Measurements from ENCODE around the gene OSBPL6. TPM values are rescaled to one million over a fixed set of nuclear protein-coding genes. Genes with fewer than 3 reads are reported as not detected.
A peak's percentile ranks its signal among the peaks of the same experiment; 100 is the strongest.

OSBPL6 gene
- total and polyA plus RNA-seq, 9 of the 15 experiments (the other 6 are each of a cell fraction or from before 2014, with no cell fraction given), result 3.4 to 12.7 (median 9.3) TPM

DNA sequence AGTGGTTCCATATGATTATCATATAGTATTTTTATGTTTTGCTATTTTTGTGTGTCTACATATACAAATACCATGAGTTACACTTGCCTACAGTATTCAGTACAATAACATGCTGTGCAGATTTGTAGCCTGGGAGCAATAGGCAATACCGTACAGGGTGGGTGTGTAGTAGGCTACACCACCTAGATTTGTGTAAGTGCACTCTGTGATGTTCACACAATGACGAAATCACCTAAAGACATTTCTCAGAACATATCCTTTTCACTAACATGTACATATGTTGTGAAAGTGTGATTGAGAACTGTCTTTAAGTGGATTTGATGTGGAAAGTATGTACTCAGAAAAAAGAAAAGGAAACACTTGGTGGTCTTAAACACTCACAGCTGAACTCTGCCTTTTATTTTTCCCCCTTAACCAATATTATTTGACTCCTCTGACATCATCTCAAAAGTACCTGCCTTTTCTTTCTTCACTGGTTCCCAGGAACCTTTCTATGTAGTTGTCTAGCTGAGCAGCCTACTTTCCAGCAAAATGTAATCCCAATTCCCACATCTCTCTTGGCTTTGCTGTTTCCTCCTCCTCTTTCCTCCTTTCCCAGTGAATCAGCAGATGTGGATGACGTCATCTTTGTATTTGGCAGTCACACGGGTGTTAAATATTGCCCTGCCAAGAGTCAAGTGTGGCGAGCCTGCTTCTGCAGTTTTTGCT is 47.7 kb downstream of the OSBPL6 start (continued):
- TF ChIP-seq RFX7 (CRISPR knock-in tag; IDR thresholded peaks at IDR 0.05) (no peak), ZNF717 (CRISPR knock-in tag; IDR thresholded peaks at IDR 0.05) (no peak), CREBBP (IDR thresholded peaks at IDR 0.05; ENCODE audit: low read depth, low read length) (no peak), NCOR1 (IDR thresholded peaks at IDR 0.05) (no peak), POLR2G (IDR thresholded peaks at IDR 0.05; ENCODE audit: low read depth, low read length) (no peak), ZNF165 (CRISPR knock-in tag; IDR thresholded peaks at IDR 0.05; ENCODE audit: borderline replicate concordance) (no peak), EGR1 (conservative IDR thresholded peaks at IDR 0.05) (no peak; the same call in 1 of the 2 replicates), ZNF444 (CRISPR knock-in tag; IDR thresholded peaks at IDR 0.05) (no peak), HLTF (IDR thresholded peaks at IDR 0.05) (no peak), ZBED1 (IDR thresholded peaks at IDR 0.05) (no peak), FIP1L1 (IDR thresholded peaks at IDR 0.05; ENCODE audit: low read depth, low read length, poor library complexity, severe bottlenecking) (no peak), COPS2 (conservative IDR thresholded peaks at IDR 0.05) (no peak), PHF20 (IDR thresholded peaks at IDR 0.05; ENCODE audit: partially characterized antibody) (no peak), ZNF830 (CRISPR knock-in tag; IDR thresholded peaks at IDR 0.05) (no peak), JUN (IDR thresholded peaks at IDR 0.05; ENCODE audit: borderline replicate concordance, low read depth, low read length) (peak; percentile 100), JUN (CRISPR knock-in tag; IDR thresholded peaks at IDR 0.05; ENCODE audit: borderline replicate concordance) (no peak), TCFL5 (CRISPR knock-in tag; conservative IDR thresholded peaks at IDR 0.05) (no peak), HEY1 (CRISPR knock-in tag; IDR thresholded peaks at IDR 0.05; ENCODE audit: borderline replicate concordance) (no peak), MEF2A (IDR thresholded peaks at IDR 0.05; ENCODE audit: control insufficient read depth, low read depth, low read length) (no peak), ZSCAN29 (IDR thresholded peaks at IDR 0.05) (no peak), HIVEP1 (CRISPR knock-in tag; IDR thresholded peaks at IDR 0.05) (peak; percentile 61; the same call in 1 of the 2 replicates), ZNF133 (CRISPR knock-in tag; IDR thresholded peaks at IDR 0.05) (no peak), HMG20A (CRISPR knock-in tag; conservative IDR thresholded peaks at IDR 0.05) (no peak), ADNP (tag; IDR thresholded peaks at IDR 0.05) (no peak), THAP7 (CRISPR knock-in tag; IDR thresholded peaks at IDR 0.05) (no peak), HES1 (IDR thresholded peaks at IDR 0.05; ENCODE audit: low read depth) (no peak), ETV5 (CRISPR knock-in tag; IDR thresholded peaks at IDR 0.05; ENCODE audit: low read depth) (no peak)
- TF ChIP-seq, protein P1, sequence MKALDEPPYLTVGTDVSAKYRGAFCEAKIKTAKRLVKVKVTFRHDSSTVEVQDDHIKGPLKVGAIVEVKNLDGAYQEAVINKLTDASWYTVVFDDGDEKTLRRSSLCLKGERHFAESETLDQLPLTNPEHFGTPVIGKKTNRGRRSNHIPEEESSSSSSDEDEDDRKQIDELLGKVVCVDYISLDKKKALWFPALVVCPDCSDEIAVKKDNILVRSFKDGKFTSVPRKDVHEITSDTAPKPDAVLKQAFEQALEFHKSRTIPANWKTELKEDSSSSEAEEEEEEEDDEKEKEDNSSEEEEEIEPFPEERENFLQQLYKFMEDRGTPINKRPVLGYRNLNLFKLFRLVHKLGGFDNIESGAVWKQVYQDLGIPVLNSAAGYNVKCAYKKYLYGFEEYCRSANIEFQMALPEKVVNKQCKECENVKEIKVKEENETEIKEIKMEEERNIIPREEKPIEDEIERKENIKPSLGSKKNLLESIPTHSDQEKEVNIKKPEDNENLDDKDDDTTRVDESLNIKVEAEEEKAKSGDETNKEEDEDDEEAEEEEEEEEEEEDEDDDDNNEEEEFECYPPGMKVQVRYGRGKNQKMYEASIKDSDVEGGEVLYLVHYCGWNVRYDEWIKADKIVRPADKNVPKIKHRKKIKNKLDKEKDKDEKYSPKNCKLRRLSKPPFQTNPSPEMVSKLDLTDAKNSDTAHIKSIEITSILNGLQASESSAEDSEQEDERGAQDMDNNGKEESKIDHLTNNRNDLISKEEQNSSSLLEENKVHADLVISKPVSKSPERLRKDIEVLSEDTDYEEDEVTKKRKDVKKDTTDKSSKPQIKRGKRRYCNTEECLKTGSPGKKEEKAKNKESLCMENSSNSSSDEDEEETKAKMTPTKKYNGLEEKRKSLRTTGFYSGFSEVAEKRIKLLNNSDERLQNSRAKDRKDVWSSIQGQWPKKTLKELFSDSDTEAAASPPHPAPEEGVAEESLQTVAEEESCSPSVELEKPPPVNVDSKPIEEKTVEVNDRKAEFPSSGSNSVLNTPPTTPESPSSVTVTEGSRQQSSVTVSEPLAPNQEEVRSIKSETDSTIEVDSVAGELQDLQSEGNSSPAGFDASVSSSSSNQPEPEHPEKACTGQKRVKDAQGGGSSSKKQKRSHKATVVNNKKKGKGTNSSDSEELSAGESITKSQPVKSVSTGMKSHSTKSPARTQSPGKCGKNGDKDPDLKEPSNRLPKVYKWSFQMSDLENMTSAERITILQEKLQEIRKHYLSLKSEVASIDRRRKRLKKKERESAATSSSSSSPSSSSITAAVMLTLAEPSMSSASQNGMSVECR (CRISPR knock-in tag; IDR thresholded peaks at IDR 0.05), result no peak
